ENCODE results near the gene HDAC4. TPM values are rescaled to one million over a fixed set of nuclear protein-coding genes. Genes with fewer than 3 reads are reported as not detected.

Gene HDAC4
- total and polyA plus RNA-seq, 2 experiments from 2014 or later = 8.1 to 41.8 TPM

DNA sequence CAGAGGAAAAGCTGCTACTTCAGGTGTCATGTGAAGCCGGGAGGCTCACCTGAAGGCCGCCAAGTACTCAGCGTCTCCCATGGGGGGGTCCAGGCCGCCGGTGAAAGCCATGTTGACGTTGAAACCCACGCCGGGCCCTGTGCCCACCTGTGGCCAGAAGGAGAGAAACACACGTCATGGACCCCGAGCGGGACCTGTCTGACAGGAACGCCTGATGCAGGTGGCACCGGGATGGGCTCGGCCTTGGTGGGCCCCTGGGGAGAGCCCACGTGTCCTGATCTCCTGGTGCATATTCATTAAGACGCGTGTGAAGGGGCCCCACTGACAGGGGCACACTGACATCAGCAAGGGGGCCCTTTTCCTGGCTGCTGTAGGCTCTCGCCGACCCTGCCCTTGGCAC, 319.8 kb downstream of the HDAC4 start (continued):
- TF ChIP-seq, protein P1, sequence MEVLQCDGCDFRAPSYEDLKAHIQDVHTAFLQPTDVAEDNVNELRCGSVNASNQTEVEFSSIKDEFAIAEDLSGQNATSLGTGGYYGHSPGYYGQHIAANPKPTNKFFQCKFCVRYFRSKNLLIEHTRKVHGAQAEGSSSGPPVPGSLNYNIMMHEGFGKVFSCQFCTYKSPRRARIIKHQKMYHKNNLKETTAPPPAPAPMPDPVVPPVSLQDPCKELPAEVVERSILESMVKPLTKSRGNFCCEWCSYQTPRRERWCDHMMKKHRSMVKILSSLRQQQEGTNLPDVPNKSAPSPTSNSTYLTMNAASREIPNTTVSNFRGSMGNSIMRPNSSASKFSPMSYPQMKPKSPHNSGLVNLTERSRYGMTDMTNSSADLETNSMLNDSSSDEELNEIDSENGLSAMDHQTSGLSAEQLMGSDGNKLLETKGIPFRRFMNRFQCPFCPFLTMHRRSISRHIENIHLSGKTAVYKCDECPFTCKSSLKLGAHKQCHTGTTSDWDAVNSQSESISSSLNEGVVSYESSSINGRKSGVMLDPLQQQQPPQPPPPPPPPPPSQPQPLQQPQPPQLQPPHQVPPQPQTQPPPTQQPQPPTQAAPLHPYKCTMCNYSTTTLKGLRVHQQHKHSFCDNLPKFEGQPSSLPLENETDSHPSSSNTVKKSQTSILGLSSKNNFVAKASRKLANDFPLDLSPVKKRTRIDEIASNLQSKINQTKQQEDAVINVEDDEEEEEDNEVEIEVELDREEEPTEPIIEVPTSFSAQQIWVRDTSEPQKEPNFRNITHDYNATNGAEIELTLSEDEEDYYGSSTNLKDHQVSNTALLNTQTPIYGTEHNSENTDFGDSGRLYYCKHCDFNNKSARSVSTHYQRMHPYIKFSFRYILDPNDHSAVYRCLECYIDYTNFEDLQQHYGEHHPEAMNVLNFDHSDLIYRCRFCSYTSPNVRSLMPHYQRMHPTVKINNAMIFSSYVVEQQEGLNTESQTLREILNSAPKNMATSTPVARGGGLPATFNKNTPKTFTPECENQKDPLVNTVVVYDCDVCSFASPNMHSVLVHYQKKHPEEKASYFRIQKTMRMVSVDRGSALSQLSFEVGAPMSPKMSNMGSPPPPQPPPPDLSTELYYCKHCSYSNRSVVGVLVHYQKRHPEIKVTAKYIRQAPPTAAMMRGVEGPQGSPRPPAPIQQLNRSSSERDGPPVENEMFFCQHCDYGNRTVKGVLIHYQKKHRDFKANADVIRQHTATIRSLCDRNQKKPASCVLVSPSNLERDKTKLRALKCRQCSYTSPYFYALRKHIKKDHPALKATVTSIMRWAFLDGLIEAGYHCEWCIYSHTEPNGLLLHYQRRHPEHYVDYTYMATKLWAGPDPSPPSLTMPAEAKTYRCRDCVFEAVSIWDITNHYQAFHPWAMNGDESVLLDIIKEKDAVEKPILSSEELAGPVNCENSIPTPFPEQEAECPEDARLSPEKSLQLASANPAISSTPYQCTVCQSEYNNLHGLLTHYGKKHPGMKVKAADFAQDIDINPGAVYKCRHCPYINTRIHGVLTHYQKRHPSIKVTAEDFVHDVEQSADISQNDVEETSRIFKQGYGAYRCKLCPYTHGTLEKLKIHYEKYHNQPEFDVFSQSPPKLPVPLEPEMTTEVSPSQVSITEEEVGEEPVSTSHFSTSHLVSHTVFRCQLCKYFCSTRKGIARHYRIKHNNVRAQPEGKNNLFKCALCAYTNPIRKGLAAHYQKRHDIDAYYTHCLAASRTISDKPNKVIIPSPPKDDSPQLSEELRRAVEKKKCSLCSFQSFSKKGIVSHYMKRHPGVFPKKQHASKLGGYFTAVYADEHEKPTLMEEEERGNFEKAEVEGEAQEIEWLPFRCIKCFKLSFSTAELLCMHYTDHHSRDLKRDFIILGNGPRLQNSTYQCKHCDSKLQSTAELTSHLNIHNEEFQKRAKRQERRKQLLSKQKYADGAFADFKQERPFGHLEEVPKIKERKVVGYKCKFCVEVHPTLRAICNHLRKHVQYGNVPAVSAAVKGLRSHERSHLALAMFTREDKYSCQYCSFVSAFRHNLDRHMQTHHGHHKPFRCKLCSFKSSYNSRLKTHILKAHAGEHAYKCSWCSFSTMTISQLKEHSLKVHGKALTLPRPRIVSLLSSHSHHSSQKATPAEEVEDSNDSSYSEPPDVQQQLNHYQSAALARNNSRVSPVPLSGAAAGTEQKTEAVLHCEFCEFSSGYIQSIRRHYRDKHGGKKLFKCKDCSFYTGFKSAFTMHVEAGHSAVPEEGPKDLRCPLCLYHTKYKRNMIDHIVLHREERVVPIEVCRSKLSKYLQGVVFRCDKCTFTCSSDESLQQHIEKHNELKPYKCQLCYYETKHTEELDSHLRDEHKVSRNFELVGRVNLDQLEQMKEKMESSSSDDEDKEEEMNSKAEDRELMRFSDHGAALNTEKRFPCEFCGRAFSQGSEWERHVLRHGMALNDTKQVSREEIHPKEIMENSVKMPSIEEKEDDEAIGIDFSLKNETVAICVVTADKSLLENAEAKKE (CRISPR knock-in tag; IDR thresholded peaks at IDR 0.05) = no peak
- TF ChIP-seq, protein P2, sequence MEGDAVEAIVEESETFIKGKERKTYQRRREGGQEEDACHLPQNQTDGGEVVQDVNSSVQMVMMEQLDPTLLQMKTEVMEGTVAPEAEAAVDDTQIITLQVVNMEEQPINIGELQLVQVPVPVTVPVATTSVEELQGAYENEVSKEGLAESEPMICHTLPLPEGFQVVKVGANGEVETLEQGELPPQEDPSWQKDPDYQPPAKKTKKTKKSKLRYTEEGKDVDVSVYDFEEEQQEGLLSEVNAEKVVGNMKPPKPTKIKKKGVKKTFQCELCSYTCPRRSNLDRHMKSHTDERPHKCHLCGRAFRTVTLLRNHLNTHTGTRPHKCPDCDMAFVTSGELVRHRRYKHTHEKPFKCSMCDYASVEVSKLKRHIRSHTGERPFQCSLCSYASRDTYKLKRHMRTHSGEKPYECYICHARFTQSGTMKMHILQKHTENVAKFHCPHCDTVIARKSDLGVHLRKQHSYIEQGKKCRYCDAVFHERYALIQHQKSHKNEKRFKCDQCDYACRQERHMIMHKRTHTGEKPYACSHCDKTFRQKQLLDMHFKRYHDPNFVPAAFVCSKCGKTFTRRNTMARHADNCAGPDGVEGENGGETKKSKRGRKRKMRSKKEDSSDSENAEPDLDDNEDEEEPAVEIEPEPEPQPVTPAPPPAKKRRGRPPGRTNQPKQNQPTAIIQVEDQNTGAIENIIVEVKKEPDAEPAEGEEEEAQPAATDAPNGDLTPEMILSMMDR (conservative IDR thresholded peaks at IDR 0.05; ENCODE audit: low read depth in 2 of 2) = no peak
- TF ChIP-seq NANOG (IDR thresholded peaks at IDR 0.05; ENCODE audit: borderline replicate concordance) = no peak
- TF ChIP-seq ZNF331 (CRISPR knock-in tag; IDR thresholded peaks at IDR 0.05; ENCODE audit: low read depth) = no peak
- TF ChIP-seq JUNB (IDR thresholded peaks at IDR 0.05; ENCODE audit: unreplicated experiment) = no peak
- no peak for TF ChIP-seq STAT1 (IDR thresholded peaks at IDR 0.05; ENCODE audit: unreplicated experiment)

DNA sequence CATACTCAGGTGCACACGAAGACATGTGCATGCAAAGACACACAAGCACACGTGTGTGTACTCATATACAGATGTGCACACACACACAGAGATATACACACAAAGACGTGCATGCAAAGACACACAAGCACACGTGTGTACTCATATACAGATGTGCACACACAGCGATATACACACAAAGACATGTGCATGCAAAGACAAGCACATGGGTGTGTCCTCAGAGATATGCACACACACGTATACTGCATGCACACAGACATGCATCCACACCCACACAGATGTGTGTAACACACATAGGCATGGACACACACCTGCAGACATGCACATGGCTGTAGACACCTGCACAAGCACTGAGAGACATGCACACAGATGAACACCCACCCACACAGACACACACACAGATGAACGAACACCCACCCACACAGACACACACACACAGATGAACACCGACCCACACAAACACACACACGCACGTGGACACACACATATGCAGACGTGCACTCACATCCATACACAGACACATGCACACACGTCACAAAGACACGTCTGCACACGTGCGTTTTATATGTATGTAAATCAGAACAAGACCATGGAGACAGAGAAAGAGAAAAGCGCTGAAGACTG, 321.0 kb downstream of the HDAC4 start:
- Histone ChIP-seq H3K79me2 (replicated peaks; ENCODE audit: insufficient read depth) (no peaks in the 10 kb centered on the region), H3K4me1 (ENCODE audit: insufficient read depth) (no peaks in the 10 kb centered on the region), H3K4me2 (no peak overlapping the region), H4K20me1 (replicated peaks; ENCODE audit: insufficient read depth) (0 out of 2 replicates have a peak, but pooled peaks cover 2% of the 10 kb centered on the region), H3K27me3 (ENCODE audit: insufficient read depth) (no peaks in the 10 kb centered on the region), H2AFZ (no peak overlapping the region), H3K9me2 (ENCODE audit: insufficient read depth) (no peaks in the 10 kb centered on the region), H3F3A (replicated peaks; ENCODE audit: low read depth) (no peaks in the 10 kb centered on the region), H3K4me3 (no peak overlapping the region), H3K36me3 (ENCODE audit: insufficient read depth) (no peaks in the 10 kb centered on the region), H3K27ac (ENCODE audit: low read depth) (no peak overlapping the region)
- H3K4me3 Mint-ChIP-seq = no peak overlapping the region
- H3K36me3 Mint-ChIP-seq (ENCODE audit: low read depth) = peaks cover 28% of the 10 kb centered on the region
- H3K27ac Mint-ChIP-seq = no peak overlapping the region
- no peak for ATAC-seq
- no peaks in the 10 kb centered on the region for H3K9me3 Mint-ChIP-seq
- H3K27me3 Mint-ChIP-seq (ENCODE audit: insufficient read depth, low read depth, poor library complexity) = peaks cover 18% of the 10 kb centered on the region
- no peak for DNase-seq (ENCODE audit: low spot score)
- H3K4me1 Mint-ChIP-seq = no peaks in the 10 kb centered on the region
- TF ChIP-seq JUNB (IDR thresholded peaks at IDR 0.05; ENCODE audit: unreplicated experiment) (no peak), NANOG (IDR thresholded peaks at IDR 0.05; ENCODE audit: borderline replicate concordance) (no peak), EZH2 (IDR thresholded peaks at IDR 0.05; ENCODE audit: low read depth, unreplicated experiment) (no peak), CREB1 (CRISPR knock-in tag; IDR thresholded peaks at IDR 0.05; ENCODE audit: low read depth) (no peak), EZH2phosphoT487 (IDR thresholded peaks at IDR 0.05; ENCODE audit: unreplicated experiment) (no peak), POLR2AphosphoS5 (IDR thresholded peaks at IDR 0.05; ENCODE audit: low read depth) (no peak), STAT1 (IDR thresholded peaks at IDR 0.05; ENCODE audit: unreplicated experiment) (no peak)
- TF ChIP-seq, protein P2 (conservative IDR thresholded peaks at IDR 0.05; ENCODE audit: low read depth in 2 of 2) = no peak

Data from GM23338 (cell line).